Ovary (tissue), 3 donors: ENCODE measurements around the gene ITIH4.

Source experiments
- CTCF ChIP-seq, 3 donors: fragments of 450-650 bp in 2 of 3; fragments of 200-600 bp in 1 of 3; IDR thresholded peaks; one replicate each; pipeline versions ENCODE4 v1.5.1 to v1.8.0; 2016 to 2022; ENCODE audit warnings: antibody characterized with exemption in 3 of 3, mild to moderate bottlenecking in 1 of 3
- EP300 ChIP-seq: sonication (generic); formaldehyde crosslinking; IDR thresholded peaks from one replicate; pipeline ENCODE4 v1.6.1; 2017; ENCODE audit warnings: antibody characterized with exemption
- POLR2A ChIP-seq: fragments of 450-650 bp; IDR thresholded peaks from one replicate; pipeline ENCODE4 v1.6.1; 2017; ENCODE audit warnings: antibody characterized with exemption, mild to moderate bottlenecking, moderate library complexity
- donor health status: DM: no; HTN: no; CAD: no.

- no peak for TF ChIP-seq CTCF (IDR thresholded peaks at IDR 0.05)
- TF ChIP-seq POLR2A: no peak
- TF ChIP-seq EP300: no peak
Measured at GRCh38 chr3:52816199-52816598, 14.3 kb downstream of the ITIH4 start.
